Measurements from ENCODE around the gene NEK11. TPM values are rescaled to one million over a fixed set of nuclear protein-coding genes. Genes with fewer than 3 reads are reported as not detected.
"Not testable (repeated sequence)": the region's sequence is repeated elsewhere in the genome, so short reads cannot be mapped to it uniquely, and the experiment has no call there.

The NEK11 gene
- total RNA-seq, 1 experiment from 2014 or later = 5.0 TPM

DNA sequence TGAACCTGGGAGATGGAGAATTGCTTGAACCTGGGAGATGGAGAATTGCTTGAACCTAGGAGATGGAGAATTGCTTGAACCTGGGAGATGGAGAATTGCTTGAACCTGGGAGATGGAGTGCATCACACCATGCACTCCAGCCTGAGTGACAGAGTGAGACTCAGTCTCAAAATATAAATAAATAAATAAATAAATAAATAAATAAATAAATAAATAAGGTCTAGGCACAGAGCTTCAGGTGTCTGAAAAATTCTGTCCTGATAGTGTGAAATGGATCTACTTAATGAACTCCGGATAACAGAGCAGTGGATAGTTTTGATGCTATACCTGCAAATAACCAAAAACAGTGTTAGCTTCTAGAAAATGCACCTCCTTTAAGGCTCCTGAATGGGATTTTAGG lies 330.6 kb downstream of the NEK11 start:
- no peak overlapping the region for H3K4me3 ChIP-seq (ENCODE audit: low read depth, low read length, poor library complexity, severe bottlenecking)
- H3K27me3 ChIP-seq (replicated peaks; ENCODE audit: insufficient read depth, low read depth, low read length, poor library complexity) = no peaks in the 10 kb centered on the region
- H3K36me3 ChIP-seq (ENCODE audit: insufficient read depth, low read length, poor library complexity, severe bottlenecking) = no peaks in the 10 kb centered on the region
- intact Hi-C loops (cut with micrococcal nuclease; ENCODE audit: unreplicated experiment) = no loop called here
- TF ChIP-seq, protein P1, sequence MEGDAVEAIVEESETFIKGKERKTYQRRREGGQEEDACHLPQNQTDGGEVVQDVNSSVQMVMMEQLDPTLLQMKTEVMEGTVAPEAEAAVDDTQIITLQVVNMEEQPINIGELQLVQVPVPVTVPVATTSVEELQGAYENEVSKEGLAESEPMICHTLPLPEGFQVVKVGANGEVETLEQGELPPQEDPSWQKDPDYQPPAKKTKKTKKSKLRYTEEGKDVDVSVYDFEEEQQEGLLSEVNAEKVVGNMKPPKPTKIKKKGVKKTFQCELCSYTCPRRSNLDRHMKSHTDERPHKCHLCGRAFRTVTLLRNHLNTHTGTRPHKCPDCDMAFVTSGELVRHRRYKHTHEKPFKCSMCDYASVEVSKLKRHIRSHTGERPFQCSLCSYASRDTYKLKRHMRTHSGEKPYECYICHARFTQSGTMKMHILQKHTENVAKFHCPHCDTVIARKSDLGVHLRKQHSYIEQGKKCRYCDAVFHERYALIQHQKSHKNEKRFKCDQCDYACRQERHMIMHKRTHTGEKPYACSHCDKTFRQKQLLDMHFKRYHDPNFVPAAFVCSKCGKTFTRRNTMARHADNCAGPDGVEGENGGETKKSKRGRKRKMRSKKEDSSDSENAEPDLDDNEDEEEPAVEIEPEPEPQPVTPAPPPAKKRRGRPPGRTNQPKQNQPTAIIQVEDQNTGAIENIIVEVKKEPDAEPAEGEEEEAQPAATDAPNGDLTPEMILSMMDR (conservative IDR thresholded peaks at IDR 0.05; ENCODE audit: low read depth, low read length) = no peak
- no peak for TF ChIP-seq EZH2 (IDR thresholded peaks at IDR 0.05; ENCODE audit: borderline replicate concordance, low read depth, low read length, poor library complexity, severe bottlenecking)
- BruUV-seq (replicated peaks) = no TSS peak
- DNase-seq (ENCODE audit: low spot score) = no peak
- ChIA-PET POLR2A (ENCODE audit: low non-redundant PET) (no interaction called here), CTCF (no interaction called here)
- H3K27ac ChIP-seq (ENCODE audit: low read depth, low read length, poor library complexity, severe bottlenecking) = no peak overlapping the region
- H3K4me1 ChIP-seq (ENCODE audit: insufficient read depth, low read length, poor library complexity, severe bottlenecking) = no peaks in the 10 kb centered on the region
- no peaks in the 10 kb centered on the region for H3K9me3 ChIP-seq (ENCODE audit: low read depth, low read length, poor library complexity, severe bottlenecking)

- no TSS peak for BruUV-seq (replicated peaks)
- no peaks in the 10 kb centered on the region for H3K4me1 ChIP-seq (ENCODE audit: insufficient read depth, low read length, poor library complexity, severe bottlenecking)
- intact Hi-C loops (cut with micrococcal nuclease; ENCODE audit: unreplicated experiment) = no loop called here
- TF ChIP-seq, protein P1 (conservative IDR thresholded peaks at IDR 0.05; ENCODE audit: low read depth, low read length) = no peak
- TF ChIP-seq EZH2 (IDR thresholded peaks at IDR 0.05; ENCODE audit: borderline replicate concordance, low read depth, low read length, poor library complexity, severe bottlenecking) = no peak
- H3K27ac ChIP-seq (ENCODE audit: low read depth, low read length, poor library complexity, severe bottlenecking) = no peak overlapping the region
- no peaks in the 10 kb centered on the region for H3K27me3 ChIP-seq (replicated peaks; ENCODE audit: insufficient read depth, low read depth, low read length, poor library complexity)
- no peak overlapping the region for H3K4me3 ChIP-seq (ENCODE audit: low read depth, low read length, poor library complexity, severe bottlenecking)
- POLR2A ChIA-PET (ENCODE audit: low non-redundant PET) = no interaction called here
- H3K9me3 ChIP-seq (ENCODE audit: low read depth, low read length, poor library complexity, severe bottlenecking) = no peaks in the 10 kb centered on the region
- CTCF ChIA-PET = no interaction called here
- DNase-seq (ENCODE audit: low spot score) = no peak
- no peaks in the 10 kb centered on the region for H3K36me3 ChIP-seq (ENCODE audit: insufficient read depth, low read length, poor library complexity, severe bottlenecking)
These were observed 333.6 kb downstream of the NEK11 start for GRCh38 chr3:131360191-131360755.

DNA sequence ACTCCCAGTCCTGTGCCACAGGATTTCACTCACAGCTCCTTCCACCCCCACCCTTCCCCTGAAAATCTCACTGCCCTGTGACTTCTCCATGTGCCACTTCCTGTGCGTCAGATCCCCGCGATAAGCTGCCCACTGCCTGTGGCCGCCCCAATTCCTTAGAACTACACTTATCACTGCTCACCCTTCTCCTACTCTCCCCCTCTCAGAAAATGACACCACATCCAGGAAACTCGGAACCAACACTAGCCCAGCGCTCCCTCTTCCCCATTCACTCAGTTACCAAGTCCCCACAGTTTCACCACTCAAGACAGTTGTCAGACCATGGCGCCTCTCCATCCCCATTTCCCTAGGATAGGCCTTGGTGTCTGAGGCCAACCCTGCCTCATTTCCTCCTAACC lies 334.4 kb downstream of the NEK11 start:
- CTCF ChIA-PET; POLR2A ChIA-PET (ENCODE audit: low non-redundant PET); BruUV-seq (replicated peaks); H3K27ac ChIP-seq (ENCODE audit: low read depth, low read length, poor library complexity, severe bottlenecking); H3K4me1 ChIP-seq (ENCODE audit: insufficient read depth, low read length, poor library complexity, severe bottlenecking); H3K9me3 ChIP-seq (ENCODE audit: low read depth, low read length, poor library complexity, severe bottlenecking); intact Hi-C loops (cut with micrococcal nuclease; ENCODE audit: unreplicated experiment); H3K4me3 ChIP-seq (ENCODE audit: low read depth, low read length, poor library complexity, severe bottlenecking); DNase-seq (ENCODE audit: low spot score); H3K36me3 ChIP-seq (ENCODE audit: insufficient read depth, low read length, poor library complexity, severe bottlenecking); H3K27me3 ChIP-seq (replicated peaks; ENCODE audit: insufficient read depth, low read depth, low read length, poor library complexity): not testable (repeated sequence)

Data from A673 (cell line).